Activated CD4-positive, alpha-beta T cell treated with anti-CD3 and anti-CD28 coated beads, Interleukin-2, amount 10 ng/mL, durations not matched to agents 24 days and 14 days (primary cell): ENCODE data around the gene CEP128. TPM values are rescaled to one million over a fixed set of nuclear protein-coding genes. Genes with fewer than 3 reads are reported as not detected.

Experiments
- total RNA-seq: library from RNA; stranded (reverse); gene quantifications from 2 replicates; pipeline ENCODE4 v1.2.3, GENCODE V29; 2022

Gene CEP128
- total RNA-seq, 1 donor from 2014 or later: 20.4 TPM

Other genes starting within 250 kb of the CEP128 start
- not detected in 2 replicates for gene TSHR, start 13.9 kb upstream of the CEP128 start, total RNA-seq